ENCODE data around the gene PIGT. TPM values are rescaled to one million over a fixed set of nuclear protein-coding genes. Genes with fewer than 3 reads are reported as not detected.

Gene PIGT
- total and polyA plus RNA-seq, 2 of the 13 experiments (the other 11 are each of a cell fraction or from before 2014, with no cell fraction given), result 65.9 to 74.1 TPM

GRCh38 chr20:45450097-45450818, 34.3 kb downstream of the PIGT start (continued):
- no peak for TF ChIP-seq BCL3 (CRISPR knock-in tag; IDR thresholded peaks at IDR 0.05)
- no peak for TF ChIP-seq BCL6 (CRISPR knock-in tag; IDR thresholded peaks at IDR 0.05)
- TF ChIP-seq REL (CRISPR knock-in tag; conservative IDR thresholded peaks at IDR 0.05), result no peak
- no peak for TF ChIP-seq TRAFD1 (CRISPR knock-in tag; IDR thresholded peaks at IDR 0.05; ENCODE audit: borderline replicate concordance)
- no peak for TF ChIP-seq CENPX (CRISPR knock-in tag; IDR thresholded peaks at IDR 0.05)
- TF ChIP-seq ZNF556 (CRISPR knock-in tag; IDR thresholded peaks at IDR 0.05; ENCODE audit: borderline replicate concordance), result no peak
- TF ChIP-seq MAZ (IDR thresholded peaks at IDR 0.05; ENCODE audit: borderline replicate concordance, low read depth, low read length), result no peak
- TF ChIP-seq MAZ (CRISPR knock-in tag; IDR thresholded peaks at IDR 0.05; ENCODE audit: low read depth), result peak; percentile 44; the same call in 1 of the 2 replicates
- no peak for TF ChIP-seq CEBPB (IDR thresholded peaks at IDR 0.05; ENCODE audit: borderline replicate concordance, low read depth, low read length)
- TF ChIP-seq ZNF549 (CRISPR knock-in tag; IDR thresholded peaks at IDR 0.05), result no peak
- TF ChIP-seq ZNF816 (CRISPR knock-in tag; IDR thresholded peaks at IDR 0.05; ENCODE audit: borderline replicate concordance), result no peak
- TF ChIP-seq TARDBP (CRISPR knock-in tag; IDR thresholded peaks at IDR 0.05), result no peak
- no peak for TF ChIP-seq ZNF142 (CRISPR knock-in tag; IDR thresholded peaks at IDR 0.05)
- peak; percentile 73 for TF ChIP-seq CTCF (CRISPR knock-in tag; IDR thresholded peaks at IDR 0.05)
- TF ChIP-seq ZNF468 (CRISPR knock-in tag; IDR thresholded peaks at IDR 0.05), result no peak
- TF ChIP-seq XBP1 (CRISPR knock-in tag; IDR thresholded peaks at IDR 0.05), result no peak
- TF ChIP-seq CBX5 (CRISPR knock-in tag; IDR thresholded peaks at IDR 0.05; ENCODE audit: borderline replicate concordance), result no peak
- TF ChIP-seq ZBTB3 (CRISPR knock-in tag; IDR thresholded peaks at IDR 0.05; ENCODE audit: borderline replicate concordance, low read depth), result no peak

Measured in HepG2 (cell line).